K562 (cell line): Measurements from ENCODE around the gene ASGR1. TPM values are rescaled to one million over a fixed set of nuclear protein-coding genes. Genes with fewer than 3 reads are reported as not detected.

ENCODE experiments used
- ATAC-seq: fragments of 200-7000 bp; cut with Tn5 transposase; 3 replicates; pipeline ENCODE4 v1.9.1; 2020; ENCODE audit warnings: moderate library complexity
- BruUV-seq: library from RNA; stranded (reverse); fragments of 400-500 nt; replicated peaks from 2 replicates; lab custom pipeline; 2021; lab: Mats Ljungman, UMichigan
- CTCF ChIA-PET: fragments of 300-600 bp; formaldehyde crosslinking; extraction: SDS; loops from one replicate; lab custom pipeline; 2021; ENCODE audit warnings: low intra/inter-chr PET ratio; lab: Yijun Ruan, JAX
- POLR2A ChIA-PET: fragments of 300-600, 350-650 bp; sonication (Branson Sonifier 250); formaldehyde crosslinking; extraction: SDS; loops from one replicate; lab custom pipeline; 2021; ENCODE audit warnings: antibody characterized with exemption, inconsistent platforms; lab: Yijun Ruan, JAX
- DNase-seq, 4 experiments: peaks; one replicate each; pipeline versions ENCODE4 v3.0.0 to v3.0.0-alpha.2; 2011 to 2018; ENCODE audit warnings: low spot score in 3 of 4, mixed read lengths in 3 of 4; ENCODE audit errors: extremely low read depth in 1 of 4
- FAIRE-seq: peaks from 2 replicates; lab custom pipeline; 2011; peaks lifted over from hg19 to GRCh38; lab: Jason Lieb, UNC
- H2AFZ ChIP-seq: 2 replicates; pipeline ENCODE4 v1.6.0; 2011; ENCODE audit warnings: low read depth, low read length, control low read depth, inconsistent platforms
- H3K27ac ChIP-seq: fragments of 200-600 bp; 3 replicates; pipeline ENCODE4 v1.8.0; 2011; ENCODE audit warnings: low read depth, mild to moderate bottlenecking, control low read depth, inconsistent platforms, low read length, moderate library complexity, mixed read lengths; ENCODE audit errors: extremely low read depth
- H3K27me3 ChIP-seq, 2 experiments: fragments of 300-600 bp in 1 of 2; 2 replicates in 1 of 2; 3 replicates in 1 of 2; pipeline versions ENCODE4 v1.6.0 to v1.8.0; 2011; ENCODE audit warnings: inconsistent platforms in 2 of 2, low read length in 2 of 2, mild to moderate bottlenecking in 1 of 2, mixed read lengths in 1 of 2, moderate library complexity in 1 of 2; ENCODE audit not compliant: control insufficient read depth in 2 of 2, insufficient read depth in 2 of 2
- H3K36me3 ChIP-seq: fragments of 300-600 bp; 3 replicates; pipeline ENCODE4 v1.8.0; 2011; ENCODE audit warnings: mild to moderate bottlenecking, low read length, inconsistent platforms; ENCODE audit not compliant: control insufficient read depth, insufficient read depth
- H3K4me1 ChIP-seq, 2 experiments: fragments of 200-600 bp in 1 of 2; replicated peaks in 1 of 2; 2 replicates in 1 of 2; 3 replicates in 1 of 2; pipeline versions ENCODE4 v1.5.1 to v1.8.0; 2011; ENCODE audit warnings: inconsistent platforms in 2 of 2, low read length in 2 of 2, mild to moderate bottlenecking in 1 of 2, mixed read lengths in 1 of 2, moderate library complexity in 1 of 2; ENCODE audit not compliant: control insufficient read depth in 2 of 2, insufficient read depth in 2 of 2
- H3K4me2 ChIP-seq: 2 replicates; pipeline ENCODE4 v1.6.1; 2011; ENCODE audit warnings: low read length, control low read depth, inconsistent platforms, mixed read lengths; ENCODE audit not compliant: insufficient read depth
- H3K4me3 ChIP-seq: fragments of 200-600 bp; sonication (generic), shearing (Covaris generic); 2 replicates; pipeline ENCODE4 v1.5.1; 2016; ENCODE audit warnings: control low read depth, inconsistent platforms
- H3K79me2 ChIP-seq: fragments of 200-600 bp; 3 replicates; pipeline ENCODE4 v1.8.0; 2011; ENCODE audit warnings: low read length, inconsistent platforms; ENCODE audit not compliant: control insufficient read depth, insufficient read depth
- H3K9ac ChIP-seq, 2 experiments: 2 replicates each; pipeline versions ENCODE4 v1.6.0 to v1.6.1; 2011; ENCODE audit warnings: low read depth in 2 of 2, low read length in 2 of 2, control low read depth in 1 of 2, inconsistent platforms in 1 of 2, mild to moderate bottlenecking in 1 of 2, mixed read lengths in 1 of 2; ENCODE audit not compliant: insufficient read depth in 1 of 2
- H3K9me1 ChIP-seq: one replicate; pipeline ENCODE4 v1.6.0; 2011; ENCODE audit warnings: inconsistent platforms, mild to moderate bottlenecking, low read length, moderate library complexity; ENCODE audit not compliant: control insufficient read depth, insufficient read depth
- H3K9me3 ChIP-seq: replicated peaks from 2 replicates; pipeline ENCODE4 v1.5.1; 2011; ENCODE audit warnings: low read depth, low read length, inconsistent platforms; ENCODE audit not compliant: control insufficient read depth, insufficient read depth
- H4K20me1 ChIP-seq: replicated peaks from 2 replicates; pipeline ENCODE4 v1.6.1; 2011; ENCODE audit warnings: low read length, inconsistent platforms, mixed read lengths; ENCODE audit not compliant: control insufficient read depth, insufficient read depth
- ADNP ChIP-seq: fragments of 200-800 bp; sonication (Bioruptor generic); IDR thresholded peaks from 2 replicates; pipeline ENCODE4 v1.6.1; 2016; ENCODE audit warnings: missing genetic modification characterization, missing compliant biosample characterization
- ARID3A ChIP-seq: IDR thresholded peaks from 2 replicates; pipeline ENCODE4 v1.6.1; 2012; ENCODE audit warnings: low read depth, low read length, improper control_type of control experiment, borderline replicate concordance
- COPS2 ChIP-seq: fragments of 450-650 bp; conservative IDR thresholded peaks from 2 replicates; pipeline ENCODE4 v1.6.1; 2016; ENCODE audit warnings: mild to moderate bottlenecking, moderate library complexity
- KLF10 ChIP-seq: fragments of 250-450 bp; sonication (Bioruptor Pico); IDR thresholded peaks from 2 replicates; pipeline ENCODE4 v1.6.1; 2021; ENCODE audit warnings: matching md5 sums
- L3MBTL2 ChIP-seq: fragments of 450-650 bp; IDR thresholded peaks from 2 replicates; pipeline ENCODE4 v1.6.1; 2016; ENCODE audit warnings: mild to moderate bottlenecking, moderate library complexity
- RCOR1 ChIP-seq, 2 experiments: IDR thresholded peaks; 2 replicates each; pipeline ENCODE4 v1.6.1; 2012; ENCODE audit warnings: low read depth in 2 of 2, low read length in 2 of 2, borderline replicate concordance in 1 of 2, improper control_type of control experiment in 1 of 2
- TAL1 ChIP-seq: fragments of 450-650 bp; IDR thresholded peaks from 2 replicates; pipeline ENCODE4 v1.6.1; 2016; ENCODE audit warnings: mild to moderate bottlenecking
- TARDBP ChIP-seq: fragments of 450-650 bp; IDR thresholded peaks from 2 replicates; pipeline ENCODE4 v1.6.1; 2016
- ZBTB40 ChIP-seq, 2 experiments: fragments of 450-650 bp in 1 of 2; sonication (generic) in 1 of 2; formaldehyde crosslinking in 1 of 2; IDR thresholded peaks; 2 replicates each; pipeline versions ENCODE4 v1.7.1 to v1.9.0; 2016 to 2022; ENCODE audit warnings: inconsistent platforms in 1 of 2, mild to moderate bottlenecking in 1 of 2, missing genetic modification reagents in 1 of 2
- ZNF134 ChIP-seq: fragments of 250-450 bp; sonication (Bioruptor Pico); conservative IDR thresholded peaks from 2 replicates; pipeline ENCODE4 v1.4.0; 2020
- ZSCAN32 ChIP-seq: fragments of 450-650 bp; formaldehyde crosslinking; IDR thresholded peaks from 2 replicates; pipeline ENCODE4 v1.4.0; 2020; ENCODE audit warnings: mild to moderate bottlenecking, moderate library complexity
- WGBS: fragments of 100-300 bp; shearing (Covaris generic); methylation state at CpG from one replicate; pipeline ENCODE4 v1.1.6; 2016; ENCODE audit warnings: low coverage, mixed read lengths; ENCODE audit not compliant: insufficient coverage; ENCODE audit errors: missing lambda C conversion rate; 5-methylcytosine and 5-hydroxymethylcytosine counted together
- in situ Hi-C: fragments of 300-500 bp; cut with MboI; formaldehyde crosslinking; loops from 4 replicates; pipeline ENCODE4 v1.15.0; 2018; ENCODE audit warnings: inconsistent platforms, mixed read lengths
- intact Hi-C: fragments of 100-400 bp; cut with micrococcal nuclease; formaldehyde crosslinking; loops from 2 replicates; pipeline ENCODE4 v1.14.2; 2022
- polyA plus RNA-seq, 8 experiments: library from polyadenylated mRNA; depleted of rRNA in 4 of 8; stranded (reverse) in 5 of 8; unstranded in 3 of 8; fragments of >200 nt; fragmentation: Nextera tagmentation in 2 of 8; fragmentation: Illumina TruSeq in 1 of 8; extraction: Ambion mirVana in 2 of 8; extraction: Trizol in 1 of 8; gene quantifications; 2 replicates each; pipeline versions ENCODE4 v1.2.1 to v1.2.3, GENCODE V29; 2011 to 2014; ENCODE audit warnings: inconsistent platforms in 1 of 8, missing spikeins in 1 of 8
- total RNA-seq, 7 experiments: library from RNA; depleted of rRNA in 6 of 7; stranded (reverse); fragments of >200 nt in 6 of 7; fragmentation: Illumina TruSeq in 2 of 7; extraction: Trizol in 2 of 7; gene quantifications; 2 replicates each; pipeline versions ENCODE4 v1.2.1 to v1.2.3, GENCODE V29; 2011 to 2021; ENCODE audit warnings: low replicate concordance in 1 of 7

ASGR1 gene
- total and polyA plus RNA-seq, 9 of the 15 experiments (the other 6 are each of a cell fraction or from before 2014, with no cell fraction given), result 0.11 to 1.0 (median 0.64) TPM; not detected in 2

- peak; percentile 56; the same call in 1 of the 2 replicates for TF ChIP-seq L3MBTL2
These were observed 22.7 kb downstream of the ASGR1 start (continued) for GRCh38 chr17:7156342-7156940.

GRCh38 chr17:7147772-7148171 lies 31.4 kb downstream of the ASGR1 start:
- no peaks in the 10 kb centered on the region for H4K20me1 ChIP-seq
- no peak overlapping the region for H3K4me2 ChIP-seq
- ChIA-PET CTCF (no interaction called here), POLR2A (no interaction called here)
- in situ Hi-C loops, result no loop called here
- H3K36me3 ChIP-seq, result no peaks in the 10 kb centered on the region
- H3K27me3 ChIP-seq, result peaks cover 6 to 28% of the 10 kb centered on the region in 2 experiments; a peak in 4 of 5 replicates
- H3K4me1 ChIP-seq, result no peaks in the 10 kb centered on the region; a peak in 1 of 5 replicates
- no peak for DNase-seq
- H3K27ac ChIP-seq, result no peak overlapping the region
- H3K4me3 ChIP-seq, result no peak overlapping the region
- H2AFZ ChIP-seq, result no peak overlapping the region
- H3K9me3 ChIP-seq, result no peaks in the 10 kb centered on the region
- H3K79me2 ChIP-seq, result no peaks in the 10 kb centered on the region
- 12% methylated on average over 3 of the region's 3 CpGs for WGBS
- H3K9ac ChIP-seq, result no peak overlapping the region
- no peak for ATAC-seq
- no peak for FAIRE-seq
- no peaks in the 10 kb centered on the region for H3K9me1 ChIP-seq
- intact Hi-C loops, result no loop called here
- no TSS peak for BruUV-seq
- no peak for TF ChIP-seq ZNF134 (CRISPR knock-in tag)
- TF ChIP-seq KLF10 (CRISPR knock-in tag), result no peak
- TF ChIP-seq TAL1, result no peak
- no peak for TF ChIP-seq ZSCAN32 (CRISPR knock-in tag)
- TF ChIP-seq ADNP (tag), result no peak
- no peak for TF ChIP-seq COPS2
- TF ChIP-seq ARID3A, result no peak
- no peak for TF ChIP-seq RCOR1 (IDR thresholded peaks at IDR 0.05; ENCODE audit: borderline replicate concordance in 1 of 2, low read depth in 2 of 2, low read length in 2 of 2)
- TF ChIP-seq ZBTB40 (IDR thresholded peaks at IDR 0.05), result no peak
- no peak for TF ChIP-seq ZBTB40 (CRISPR knock-in tag; IDR thresholded peaks at IDR 0.05)
- no peak for TF ChIP-seq TARDBP
